GM19328 (cell line): ENCODE data around the gene KRT36.

Experiments used
- ATAC-seq: cut with Tn5 transposase; IDR thresholded peaks from one replicate; pipeline ENCODE4 v1.9.1; 2021; ENCODE audit warnings: mild to moderate bottlenecking, moderate library complexity; ENCODE audit not compliant: unreplicated experiment

Gene KRT36

DNA sequence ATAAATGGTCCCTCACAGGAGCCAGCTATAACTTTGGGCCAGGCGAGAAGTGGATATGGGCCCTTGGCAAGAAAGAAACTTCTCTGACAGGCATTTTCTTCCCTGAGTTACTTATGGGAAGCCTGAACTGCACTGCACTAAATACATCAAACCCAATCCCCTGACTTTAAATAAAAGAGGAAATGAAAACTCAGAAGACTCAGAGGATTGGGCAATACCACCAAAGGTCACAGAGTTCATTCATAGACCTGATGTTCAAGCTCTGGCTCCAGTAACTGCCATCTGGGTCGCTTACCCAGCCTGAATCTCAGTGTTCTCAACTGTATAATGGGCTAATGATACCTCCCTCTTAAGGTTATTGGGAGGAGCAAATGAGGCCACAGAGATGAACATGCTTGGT lies 9.6 kb downstream of the KRT36 start:
- no peak for ATAC-seq

DNA sequence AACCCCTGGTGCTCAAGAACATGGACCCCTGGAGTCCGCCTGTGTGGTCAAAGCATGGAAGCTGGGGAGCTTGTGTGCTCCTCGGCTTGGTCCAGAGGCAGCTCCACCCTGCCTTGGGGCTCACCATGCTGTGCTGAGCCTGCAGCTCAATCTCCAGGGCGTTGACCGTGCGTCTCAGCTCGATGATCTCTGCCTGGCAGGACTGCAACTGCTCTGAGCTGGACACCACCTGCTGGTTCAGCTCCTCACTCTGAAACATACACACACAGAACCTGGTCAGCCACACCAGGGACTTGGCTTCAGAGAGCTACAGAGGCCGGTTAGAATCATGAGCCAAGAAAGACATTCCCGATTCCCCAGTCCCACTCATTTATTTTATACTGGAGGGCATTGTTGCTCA lies 11.5 kb downstream of the KRT36 start:
- no peak for ATAC-seq

DNA sequence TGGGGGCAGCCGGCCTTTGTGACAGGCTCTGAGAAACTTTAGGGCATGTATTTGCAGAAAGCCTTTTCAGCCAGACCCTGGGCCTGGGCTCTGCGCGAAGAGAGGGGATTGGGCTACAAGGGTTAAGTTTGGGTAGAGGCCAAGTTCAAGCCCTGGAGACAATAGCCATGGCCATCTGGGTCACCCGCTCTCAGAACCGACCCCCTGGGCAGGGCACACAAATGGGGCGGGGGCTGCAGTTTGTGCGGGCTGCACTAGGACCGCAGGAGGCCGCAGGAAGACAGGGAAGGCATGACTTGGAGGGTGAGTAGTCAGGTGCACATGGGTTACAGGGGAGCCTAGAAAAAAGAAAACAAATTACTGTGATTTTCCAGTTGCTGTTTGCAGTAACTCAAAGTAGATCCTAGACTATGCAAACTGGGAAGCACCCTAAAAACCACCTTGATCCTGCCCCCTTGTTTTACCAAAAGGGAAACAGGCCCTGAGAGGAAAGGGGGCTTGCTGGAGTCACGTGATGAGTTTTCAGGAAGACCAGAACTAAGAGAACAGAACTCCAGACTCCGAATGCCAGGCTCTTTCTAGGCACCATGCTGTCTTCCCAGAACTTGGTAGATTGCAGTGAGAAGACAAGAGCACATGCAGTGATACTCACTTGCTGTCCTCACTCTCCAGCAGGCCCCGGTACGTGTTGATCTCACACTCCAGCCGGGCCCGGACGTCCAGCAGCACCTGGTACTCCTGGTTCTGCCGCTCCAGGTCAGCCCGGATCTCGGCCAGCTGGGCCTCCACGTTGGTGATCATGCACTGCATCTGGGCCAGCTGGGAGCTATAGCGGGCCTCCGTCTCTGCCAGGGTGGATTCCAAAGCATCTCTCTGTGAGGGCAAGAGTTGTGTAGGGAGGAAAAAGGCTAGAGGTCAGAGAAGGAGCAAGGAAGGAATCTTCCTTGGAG lies 12.6 kb downstream of the KRT36 start:
- ATAC-seq: no peak

DNA sequence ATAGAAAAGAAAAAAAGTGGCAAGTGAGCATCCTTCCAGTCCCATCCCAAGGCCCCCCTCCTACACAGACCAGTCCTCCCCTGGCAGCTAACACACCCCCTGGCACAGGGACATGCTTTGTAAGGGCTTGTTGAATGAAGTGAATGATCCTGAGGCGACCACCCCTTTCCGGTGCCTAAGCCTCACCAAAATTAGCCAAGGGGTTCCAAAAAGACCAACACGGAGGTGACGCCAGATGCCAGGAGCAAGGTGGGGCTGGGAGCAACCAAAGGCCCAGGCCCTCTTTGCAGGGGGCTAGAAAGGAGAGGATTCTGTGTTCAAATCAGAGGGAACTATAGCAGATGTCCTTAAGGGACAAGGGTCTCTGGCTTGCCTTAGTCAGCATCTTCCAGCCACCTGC lies 14.3 kb downstream of the KRT36 start:
- no peak for ATAC-seq

DNA sequence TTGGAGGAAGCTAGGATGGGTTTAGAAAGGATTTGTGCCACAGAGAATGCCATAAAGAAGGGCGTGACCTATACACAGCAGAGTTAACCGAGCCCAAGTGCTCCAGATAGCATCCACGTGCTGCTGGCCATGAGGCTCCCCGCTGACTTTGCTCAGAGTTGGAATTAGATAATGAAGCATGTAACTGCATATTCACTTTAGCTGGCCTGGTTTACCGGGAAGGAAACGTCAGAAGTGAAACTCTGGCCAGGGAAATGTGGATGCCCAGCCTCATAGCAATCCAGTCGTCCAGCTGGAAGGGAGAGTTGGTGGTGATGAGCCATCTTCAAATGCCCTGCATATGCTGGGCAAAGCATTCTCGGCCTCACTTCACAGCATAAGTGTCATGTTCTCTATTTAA lies 14.8 kb downstream of the KRT36 start:
- no peak for ATAC-seq

DNA sequence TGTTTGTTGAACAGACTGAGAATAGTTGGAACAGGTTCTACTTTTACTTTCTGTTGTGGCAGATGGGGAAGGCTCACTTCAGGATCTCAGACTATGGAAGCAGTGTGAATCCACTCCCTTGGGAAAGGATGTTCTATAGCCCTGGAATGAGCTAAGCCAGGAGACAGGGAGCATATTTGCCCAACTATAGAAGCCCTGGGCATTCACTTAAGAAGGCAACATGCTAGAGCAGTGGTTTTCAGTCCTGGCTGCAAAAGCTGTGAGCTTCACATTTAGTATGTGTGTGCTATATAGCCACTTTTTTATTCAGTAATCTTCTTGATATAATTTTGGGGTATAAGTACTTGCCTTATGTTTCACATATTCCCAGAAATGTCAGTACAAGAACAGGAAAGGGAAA lies 21.4 kb downstream of the KRT36 start:
- ATAC-seq: no peak

DNA sequence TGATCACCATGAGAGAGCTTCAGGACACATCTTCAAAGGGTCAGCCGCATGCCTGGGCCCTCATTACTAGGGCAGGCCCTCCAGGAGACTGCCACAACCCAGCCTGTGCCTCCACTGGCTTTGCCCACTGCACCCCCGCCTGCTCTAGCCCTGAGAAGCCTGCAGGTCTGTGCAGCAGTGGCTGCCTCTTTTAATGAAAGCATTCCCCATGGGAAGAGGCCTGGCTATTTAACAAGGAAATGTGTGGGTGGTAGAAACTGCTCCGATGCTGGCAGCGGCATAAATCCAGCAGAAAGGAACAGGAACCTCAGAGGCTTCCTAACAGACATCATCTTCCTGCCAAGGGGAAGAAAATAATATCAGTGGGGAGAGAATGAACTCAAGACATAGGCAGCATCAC lies 22.1 kb downstream of the KRT36 start:
- no peak for ATAC-seq

DNA sequence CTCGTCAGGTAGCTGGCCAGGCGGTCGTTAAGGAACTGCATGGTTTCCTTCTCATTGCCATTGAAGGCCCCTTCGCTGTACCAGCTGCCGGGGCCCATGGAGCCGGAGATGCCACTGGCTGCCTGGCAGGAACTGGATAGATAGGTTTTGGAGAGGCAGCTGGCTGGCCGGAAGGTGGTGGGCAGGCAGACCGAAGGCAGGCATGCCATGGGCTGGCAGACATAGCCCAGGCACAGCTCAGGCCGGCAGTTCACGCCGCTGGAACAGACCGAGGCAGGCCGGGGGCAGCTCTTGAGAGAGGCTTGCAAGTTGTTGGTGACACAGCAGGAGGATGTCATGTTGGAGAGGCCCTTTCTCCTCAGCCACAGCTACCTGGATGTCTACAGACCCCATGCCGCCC lies 22.7 kb downstream of the KRT36 start, which contains the start of gene KRT32:
KRT32 (minus strand) TSS at position 399 of the 400 bp plus-strand sequence; CDS start at position 338, 61 bp downstream.
- ATAC-seq: no peak

DNA sequence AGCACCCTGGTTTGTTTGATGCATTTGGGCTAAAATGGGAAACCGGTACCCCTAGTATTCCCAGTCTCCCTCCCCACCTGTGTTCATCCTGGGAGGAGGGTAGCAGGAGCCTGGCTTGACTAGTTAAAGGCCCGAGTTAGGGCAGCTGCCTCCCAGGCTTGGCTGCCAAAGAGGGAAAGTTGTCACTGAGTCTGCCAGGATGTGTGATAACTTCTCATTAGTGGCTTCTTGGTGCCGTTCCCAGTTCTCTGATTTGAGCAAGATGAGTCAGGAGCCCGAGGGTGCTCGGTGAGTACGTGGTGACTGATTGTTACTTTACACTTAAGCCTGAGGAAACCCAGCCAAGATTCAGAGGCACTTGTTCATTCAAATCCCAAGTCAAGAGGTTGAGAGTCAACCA lies 25.0 kb downstream of the KRT36 start:
- ATAC-seq: no peak

DNA sequence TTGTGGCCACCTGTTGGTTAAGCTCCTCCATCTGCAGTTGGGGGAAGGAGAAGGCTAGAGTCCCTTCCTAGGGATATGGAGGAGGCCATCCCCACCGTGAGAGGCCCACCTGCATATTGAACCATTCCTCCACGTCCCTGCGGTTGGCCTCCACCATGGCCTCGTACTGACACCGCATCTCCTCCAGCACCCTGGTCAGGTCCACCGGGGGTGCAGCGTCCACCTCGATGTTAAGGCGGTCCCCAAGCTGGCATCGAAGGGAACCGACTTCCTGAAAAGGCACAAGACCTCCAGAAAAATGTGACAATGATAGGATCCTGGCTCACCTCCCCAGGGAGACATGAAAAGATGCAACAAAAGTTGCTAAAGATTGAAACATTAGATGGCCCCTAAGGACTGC lies 25.5 kb downstream of the KRT36 start:
- no peak for ATAC-seq

DNA sequence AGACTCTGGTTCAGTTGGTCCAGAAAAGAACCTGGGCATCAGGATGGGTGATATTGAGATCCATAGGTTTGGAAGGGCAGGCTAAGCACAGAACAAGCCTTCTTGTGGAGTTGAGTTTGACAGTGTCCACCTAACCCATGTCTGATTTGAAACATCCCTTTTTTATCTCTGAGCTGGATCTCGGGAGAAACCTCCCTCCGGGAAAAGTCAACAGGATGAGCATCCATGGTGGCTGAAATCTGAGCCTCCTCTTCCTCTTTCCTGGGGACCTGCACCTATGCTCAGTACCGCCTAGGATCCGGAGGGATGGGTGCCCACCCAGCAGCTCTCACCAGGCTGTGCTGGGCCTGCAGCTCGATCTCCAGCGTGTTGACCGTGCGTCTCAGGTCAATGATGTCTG lies 26.0 kb downstream of the KRT36 start:
- no peak for ATAC-seq

DNA sequence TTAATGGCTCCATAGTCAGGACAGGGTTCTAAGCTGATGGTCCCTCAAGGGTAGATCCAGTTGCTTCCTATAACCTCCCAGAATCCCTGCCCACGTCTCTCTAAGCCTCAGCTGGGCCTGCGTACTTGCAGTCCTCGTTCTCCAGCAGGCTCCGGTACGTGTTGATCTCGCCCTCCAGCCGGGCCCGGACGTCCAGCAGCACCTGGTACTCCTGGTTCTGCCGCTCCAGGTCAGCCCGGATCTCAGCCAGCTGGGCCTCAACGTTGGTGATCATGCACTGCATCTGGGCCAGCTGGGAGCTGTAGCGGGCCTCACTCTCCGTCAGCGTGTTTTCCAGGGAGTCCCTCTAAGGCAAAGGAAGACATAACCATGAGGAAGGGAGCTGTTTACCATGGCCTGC lies 27.0 kb downstream of the KRT36 start:
- no peak for ATAC-seq

DNA sequence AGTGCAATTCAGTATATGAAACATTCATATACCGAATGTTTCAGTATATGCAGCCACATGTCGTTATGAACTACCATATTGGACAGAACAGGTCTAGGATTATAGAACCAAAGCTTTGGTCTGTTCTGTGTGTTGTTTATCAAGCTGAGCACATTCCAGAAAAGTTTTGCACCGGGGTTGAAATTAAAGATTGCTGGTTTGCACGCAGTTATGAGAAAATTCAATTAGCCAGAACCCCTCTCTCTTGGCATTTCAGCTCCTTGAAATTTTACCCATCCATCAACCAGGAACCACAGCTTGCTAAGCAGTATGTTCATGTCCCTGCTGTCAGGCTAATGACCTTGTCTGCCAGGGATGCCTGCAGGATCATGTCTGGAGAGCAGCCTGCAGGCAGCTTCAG lies 32.0 kb downstream of the KRT36 start:
- no peak for ATAC-seq

DNA sequence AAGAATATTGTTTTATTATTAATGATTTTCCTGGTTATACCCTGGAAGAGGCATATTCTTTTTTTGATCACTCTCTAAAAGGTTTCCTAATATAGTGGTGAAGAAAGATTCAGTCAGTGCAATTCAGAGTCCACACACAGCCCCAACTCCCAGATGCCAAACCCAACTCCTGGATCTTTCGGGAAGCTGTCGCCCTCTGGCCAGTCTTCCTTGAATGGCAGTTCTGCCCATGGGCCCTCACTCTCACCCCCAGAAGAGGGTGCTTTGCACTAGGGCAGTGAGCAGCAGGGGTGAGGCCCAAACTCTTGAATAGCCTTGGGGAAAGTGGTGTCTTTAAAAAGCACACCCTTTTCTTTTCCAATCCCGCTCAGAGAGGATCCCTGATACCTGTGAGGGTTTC lies 33.5 kb downstream of the KRT36 start:
- ATAC-seq: no peak

DNA sequence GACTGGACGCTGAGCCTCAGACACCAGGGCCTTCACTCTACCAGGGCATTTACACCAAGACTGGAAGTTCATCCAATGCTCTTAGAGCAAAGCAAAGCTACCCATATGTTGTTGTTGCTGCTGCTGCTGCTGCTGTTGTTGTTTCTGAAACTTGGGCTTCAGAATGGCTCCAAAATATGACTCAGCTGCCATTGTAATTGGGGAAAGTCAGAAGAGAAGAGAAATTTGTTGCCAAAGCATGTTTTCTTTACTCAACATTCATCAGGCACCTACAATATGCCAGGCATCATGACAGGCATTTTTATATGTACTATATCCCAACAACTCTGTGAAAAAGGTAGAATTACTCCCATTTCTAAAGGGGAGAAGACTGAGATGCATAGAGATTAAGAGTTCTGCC lies 34.5 kb downstream of the KRT36 start:
- no peak for ATAC-seq

DNA sequence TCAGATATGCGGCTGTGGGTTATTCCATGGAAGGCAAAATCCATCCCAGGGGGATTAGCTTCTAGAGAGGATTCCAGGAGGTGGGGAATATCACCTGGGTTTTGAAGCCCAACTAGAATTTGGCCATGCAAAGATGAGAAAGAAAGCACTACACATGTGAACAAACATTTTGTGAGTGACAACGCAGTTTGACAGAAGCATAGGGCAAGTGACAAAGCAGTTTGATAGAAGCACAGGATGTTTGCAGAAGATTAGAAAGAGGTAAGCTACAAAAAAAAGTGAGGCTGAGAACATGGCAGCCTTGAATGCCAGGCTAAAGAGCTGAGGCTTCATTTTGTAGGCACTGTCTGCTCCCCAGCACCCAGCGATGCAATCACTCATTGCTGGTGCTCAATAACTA lies 36.6 kb downstream of the KRT36 start:
- no peak for ATAC-seq

DNA sequence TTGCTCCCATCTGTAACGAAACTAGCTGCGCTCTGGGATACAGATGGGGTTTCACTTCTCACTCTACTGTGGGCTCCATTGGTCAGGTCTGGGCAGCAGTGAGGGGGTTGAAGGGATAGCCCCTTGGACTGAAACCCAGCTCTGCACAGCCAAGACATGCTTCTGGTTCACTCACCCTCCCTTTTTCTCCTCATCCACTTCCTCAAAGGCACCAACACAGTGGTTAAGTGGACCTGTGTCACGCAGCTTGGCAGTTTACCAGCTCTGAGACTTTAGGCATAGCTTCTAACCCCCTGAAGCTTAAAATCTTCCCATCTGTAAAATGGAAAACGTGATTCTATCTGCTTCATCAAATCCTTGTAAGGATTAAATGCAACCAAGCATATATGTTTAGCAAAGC lies 37.4 kb downstream of the KRT36 start:
- ATAC-seq: no peak

DNA sequence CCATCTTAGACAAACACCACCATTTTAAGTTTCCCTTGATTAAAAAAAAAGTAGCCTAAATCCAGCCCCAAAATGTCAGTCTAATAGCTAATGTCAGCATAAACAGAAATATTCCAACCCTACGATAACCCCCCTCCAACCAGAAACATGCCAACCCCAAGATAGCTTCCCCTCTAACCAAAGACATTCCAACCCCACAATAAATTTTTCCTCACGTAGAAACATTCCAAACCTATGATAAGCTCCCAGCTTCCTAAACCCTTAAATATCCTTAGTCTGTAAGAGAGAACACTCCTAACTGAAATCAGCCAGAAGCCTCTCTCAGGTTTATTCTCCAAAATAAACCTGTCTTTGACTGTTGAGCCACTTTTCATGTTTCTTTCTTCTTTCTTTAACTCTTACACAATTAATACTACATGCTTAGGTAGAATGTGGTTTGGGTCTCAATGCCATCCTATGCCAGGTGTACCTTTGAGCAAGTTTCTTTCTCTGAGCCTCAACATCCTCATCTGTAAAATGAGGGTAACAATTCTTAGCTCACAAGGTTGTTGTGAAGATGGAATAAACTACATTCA lies 38.5 kb downstream of the KRT36 start:
- no peak for ATAC-seq

DNA sequence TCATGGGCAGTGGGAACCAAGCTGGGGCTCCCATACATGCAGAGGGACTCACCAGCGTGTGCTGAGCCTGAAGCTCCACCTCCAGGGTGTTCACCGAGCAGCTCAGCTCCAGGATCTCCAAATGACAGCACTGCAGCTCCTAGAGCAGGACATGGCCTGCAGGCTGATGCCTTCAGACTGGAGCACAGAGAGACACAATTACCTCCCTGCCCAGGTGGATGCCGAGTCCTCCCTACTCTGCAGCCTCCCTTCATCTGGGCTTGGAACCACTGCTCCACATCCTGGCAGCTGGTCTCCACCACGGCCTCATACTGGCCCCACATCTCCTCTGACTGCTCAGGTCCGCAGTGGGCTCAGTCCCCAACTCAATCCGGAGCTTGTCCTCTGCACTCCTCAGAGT lies 40.7 kb downstream of the KRT36 start:
- ATAC-seq: no peak

DNA sequence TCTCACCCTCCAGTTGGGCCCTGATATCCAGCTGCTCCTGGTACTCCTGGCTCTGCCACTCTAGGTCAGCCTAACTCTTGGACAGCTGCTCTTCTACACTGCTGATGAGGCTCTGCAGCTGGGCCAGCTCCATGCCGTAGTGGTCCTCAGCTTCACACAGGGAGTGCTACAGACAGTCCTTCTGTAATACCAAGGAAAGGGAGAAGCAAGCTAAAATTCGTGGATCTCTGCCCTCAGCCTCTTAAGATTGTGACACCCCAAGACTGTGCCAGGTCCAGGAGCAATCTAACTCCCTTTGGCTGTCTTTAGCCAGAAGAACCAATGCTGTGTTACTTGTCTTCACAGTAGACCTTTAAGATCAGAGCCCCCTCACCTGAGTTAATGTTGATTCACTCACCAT lies 41.2 kb downstream of the KRT36 start:
- ATAC-seq: no peak

DNA sequence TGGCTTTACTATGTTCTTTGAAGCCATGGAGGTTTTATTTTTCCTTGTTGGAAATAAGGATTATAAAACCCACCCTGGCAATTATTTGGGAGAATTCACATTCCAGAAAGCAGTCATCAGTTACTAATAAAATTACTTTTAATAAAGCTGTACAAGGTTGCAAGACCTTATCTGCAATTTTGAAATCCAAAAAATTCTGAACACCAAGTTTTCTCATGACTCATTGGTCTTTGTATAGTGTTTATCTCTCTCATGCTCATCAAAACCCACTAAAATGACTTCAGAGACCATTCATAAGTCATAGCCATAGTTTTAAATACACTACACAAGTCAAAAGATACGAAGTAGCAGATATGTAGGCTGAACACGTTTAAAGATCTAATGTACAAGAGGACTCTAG lies 42.9 kb downstream of the KRT36 start:
- no peak for ATAC-seq

DNA sequence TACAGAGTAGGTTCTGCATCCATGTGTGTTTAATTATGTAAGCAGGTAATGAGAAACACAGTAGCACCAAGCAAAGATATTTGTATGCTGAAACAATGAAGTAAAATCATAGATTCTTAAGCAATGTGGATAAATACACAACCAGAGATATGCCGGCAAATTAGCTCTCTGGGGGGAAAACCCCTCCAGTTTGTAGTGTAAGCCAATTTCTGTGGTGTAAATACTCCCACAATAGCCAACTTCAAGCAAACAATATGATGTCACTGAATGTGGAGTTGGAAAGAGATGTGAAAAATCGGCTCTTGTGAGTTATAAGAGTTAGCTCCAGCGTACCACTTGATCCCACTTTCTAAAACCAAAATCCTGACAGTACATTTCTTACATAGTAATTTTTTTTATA lies 45.1 kb downstream of the KRT36 start:
- no peak for ATAC-seq

DNA sequence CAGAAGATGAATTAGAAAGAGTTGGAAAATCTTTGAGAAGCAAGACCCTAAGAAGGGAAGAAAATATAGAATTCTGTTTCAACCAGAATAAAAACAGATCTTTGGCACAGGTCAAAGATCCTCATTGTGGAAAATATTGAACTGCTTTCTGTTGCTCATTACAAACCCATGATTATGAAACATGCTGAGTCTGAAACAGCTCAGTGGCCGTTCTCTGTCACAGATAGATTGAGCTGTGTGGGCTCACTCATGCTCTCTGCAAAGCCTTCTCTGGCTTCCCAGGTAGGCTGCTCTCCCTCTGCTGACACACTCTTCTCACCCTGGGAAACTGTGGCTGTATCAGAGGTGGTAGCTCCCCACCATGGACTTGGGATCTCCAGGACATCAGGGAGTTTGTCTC lies 45.5 kb downstream of the KRT36 start:
- no peak for ATAC-seq
